Liver (tissue), 9 donors: Measurements from ENCODE around the gene SPOCK2. TPM values are rescaled to one million over a fixed set of nuclear protein-coding genes. Genes with fewer than 3 reads are reported as not detected.

Source experiments
- DNase-seq: peaks from one replicate; pipeline ENCODE4 v3.0.0-alpha.2; 2017; ENCODE audit warnings: low spot score
- H3K27ac ChIP-seq, 2 donors: one replicate each; pipeline ENCODE4 v1.7.0; 2013; ENCODE audit warnings: inconsistent platforms in 2 of 2, low read length in 2 of 2, control low read depth in 1 of 2, low read depth in 1 of 2, mild to moderate bottlenecking in 1 of 2
- H3K27me3 ChIP-seq, 4 donors: one replicate each; pipeline versions ENCODE4 v1.6.1 to v1.7.0; 2013; ENCODE audit warnings: low read length in 3 of 4, inconsistent platforms in 1 of 4, mild to moderate bottlenecking in 1 of 4, moderate library complexity in 1 of 4; ENCODE audit not compliant: control insufficient read depth in 4 of 4, insufficient read depth in 4 of 4
- H3K36me3 ChIP-seq, 4 donors: one replicate each; pipeline versions ENCODE4 v1.6.1 to v1.7.0; 2013; ENCODE audit warnings: low read length in 3 of 4, mild to moderate bottlenecking in 3 of 4, low read depth in 1 of 4, moderate library complexity in 1 of 4; ENCODE audit not compliant: control insufficient read depth in 4 of 4, insufficient read depth in 3 of 4
- H3K4me1 ChIP-seq, 4 donors: one replicate each; pipeline versions ENCODE4 v1.6.1 to v1.7.0; 2013; ENCODE audit warnings: low read length in 3 of 4, mild to moderate bottlenecking in 3 of 4, moderate library complexity in 1 of 4; ENCODE audit not compliant: control insufficient read depth in 4 of 4, insufficient read depth in 4 of 4
- H3K4me3 ChIP-seq, 3 donors: one replicate each; pipeline versions ENCODE4 v1.6.1 to v1.7.0; 2013; ENCODE audit warnings: low read length in 3 of 3, control low read depth in 1 of 3, low read depth in 1 of 3, mild to moderate bottlenecking in 1 of 3
- H3K9ac ChIP-seq, 2 donors: one replicate each; pipeline ENCODE4 v1.7.0; 2013; ENCODE audit warnings: low read length in 2 of 2, mild to moderate bottlenecking in 2 of 2, moderate library complexity in 2 of 2, control low read depth in 1 of 2, low read depth in 1 of 2
- H3K9me3 ChIP-seq, 4 donors: one replicate each; pipeline versions ENCODE4 v1.6.1 to v1.7.0; 2013; ENCODE audit warnings: low read length in 3 of 4; ENCODE audit not compliant: control insufficient read depth in 4 of 4
- CTCF ChIP-seq: fragments of 150-350 bp; IDR thresholded peaks from 2 replicates; pipeline ENCODE4 v1.5.1; 2017; ENCODE audit warnings: improper control_type of control experiment, low read depth, low read length; ENCODE audit not compliant: missing input control
- EGR1 ChIP-seq, 2 donors: IDR thresholded peaks; 2 replicates each; pipeline ENCODE4 v1.6.1; 2016 to 2018; ENCODE audit warnings: antibody characterized with exemption in 2 of 2, low read depth in 2 of 2
- FOXA1 ChIP-seq: IDR thresholded peaks from 2 replicates; pipeline ENCODE4 v1.6.1; 2016; ENCODE audit warnings: antibody characterized with exemption
- FOXA2 ChIP-seq: IDR thresholded peaks from 2 replicates; pipeline ENCODE4 v1.6.1; 2016; ENCODE audit warnings: antibody characterized with exemption
- GABPA ChIP-seq, 2 donors: IDR thresholded peaks in 1 of 2; conservative IDR thresholded peaks in 1 of 2; 2 replicates each; pipeline ENCODE4 v1.6.1; 2016; ENCODE audit warnings: antibody characterized with exemption in 2 of 2, mild to moderate bottlenecking in 1 of 2, moderate library complexity in 1 of 2
- HNF4A ChIP-seq, 2 donors: conservative IDR thresholded peaks; 2 replicates each; pipeline ENCODE4 v1.6.1; 2016; ENCODE audit warnings: antibody characterized with exemption in 2 of 2, mild to moderate bottlenecking in 2 of 2
- HNF4G ChIP-seq: IDR thresholded peaks from 2 replicates; pipeline ENCODE4 v1.6.1; 2016; ENCODE audit warnings: antibody characterized with exemption
- JUND ChIP-seq, 2 donors: IDR thresholded peaks; 2 replicates each; pipeline ENCODE4 v1.6.1; 2016; ENCODE audit warnings: antibody characterized with exemption in 2 of 2
- MAX ChIP-seq: IDR thresholded peaks from 2 replicates; pipeline ENCODE4 v1.6.1; 2016; ENCODE audit warnings: antibody characterized with exemption
- NR2F2 ChIP-seq: IDR thresholded peaks from 2 replicates; pipeline ENCODE4 v1.6.1; 2016; ENCODE audit warnings: antibody characterized with exemption
- RAD21 ChIP-seq, 2 donors: IDR thresholded peaks; 2 replicates each; pipeline ENCODE4 v1.6.1; 2016; ENCODE audit warnings: antibody characterized with exemption in 2 of 2, mild to moderate bottlenecking in 2 of 2
- REST ChIP-seq: IDR thresholded peaks from 2 replicates; pipeline ENCODE4 v1.6.1; 2016; ENCODE audit warnings: antibody characterized with exemption, mild to moderate bottlenecking
- RXRA ChIP-seq, 2 donors: IDR thresholded peaks; 2 replicates each; pipeline ENCODE4 v1.6.1; 2017 to 2018; ENCODE audit warnings: antibody characterized with exemption in 2 of 2, mild to moderate bottlenecking in 1 of 2
- SP1 ChIP-seq: IDR thresholded peaks from 2 replicates; pipeline ENCODE4 v1.6.1; 2018; ENCODE audit warnings: antibody characterized with exemption, mild to moderate bottlenecking
- TAF1 ChIP-seq: conservative IDR thresholded peaks from 2 replicates; pipeline ENCODE4 v1.6.1; 2016; ENCODE audit warnings: antibody characterized with exemption, mild to moderate bottlenecking
- YY1 ChIP-seq: IDR thresholded peaks from 2 replicates; pipeline ENCODE4 v1.6.1; 2016; ENCODE audit warnings: antibody characterized with exemption, mild to moderate bottlenecking
- ZBTB33 ChIP-seq: IDR thresholded peaks from 2 replicates; pipeline ENCODE4 v1.6.1; 2016; ENCODE audit warnings: antibody characterized with exemption
- WGBS: extraction: QIAGEN DNeasy Blood & Tissue Kit; methylation state at CpG from one replicate; pipeline ENCODE4 v1.1.7; 2013; 5-methylcytosine and 5-hydroxymethylcytosine counted together
- polyA plus RNA-seq, 2 donors: library from polyadenylated mRNA; stranded (reverse) in 1 of 2; unstranded in 1 of 2; fragments of 200-250 nt in 1 of 2; fragments of >200 nt in 1 of 2; fragmentation: Nextera tagmentation in 1 of 2; extraction: Ambion mirVana in 1 of 2; gene quantifications; one replicate each; pipeline versions ENCODE4 v1.2.1 to v1.2.3, GENCODE V29; 2013 to 2015
- total RNA-seq, 2 donors: library from RNA; depleted of rRNA; stranded (reverse); fragments of >200 nt; gene quantifications; one replicate each; pipeline ENCODE4 v1.2.3, GENCODE V29; 2014
- donor health status: healthy.
- donor health status: healthy.
- donor health status: healthy.
- donor health status: healthy.
- donor health status: healthy.

The SPOCK2 gene
- total and polyA plus RNA-seq, 4 donors = 0.36 to 1.7 (median 0.64) TPM

- H3K4me1 ChIP-seq = peaks cover 0 to 3% (median 0%) of the 10 kb centered on the region in 4 donors
- H3K27me3 ChIP-seq = no peaks in the 10 kb centered on the region
- H3K27ac ChIP-seq = no peak overlapping the region
- no peak overlapping the region for H3K4me3 ChIP-seq
- H3K9me3 ChIP-seq = no peaks in the 10 kb centered on the region
- WGBS = 74% methylated on average over 3 of the region's 3 CpGs
- no peak overlapping the region for H3K9ac ChIP-seq
- DNase-seq = no peak
- H3K36me3 ChIP-seq = peaks cover 0 to 3% (median 1%) of the 10 kb centered on the region in 4 donors
- TF ChIP-seq RXRA (IDR thresholded peaks at IDR 0.05) (no peak), EGR1 (IDR thresholded peaks at IDR 0.05; ENCODE audit: low read depth in 2 of 2) (no peak), CTCF (no peak), ZBTB33 (no peak), FOXA1 (no peak), HNF4G (no peak), GABPA (IDR thresholded peaks at IDR 0.05 in 1 of 2, conservative IDR thresholded peaks at IDR 0.05 in 1 of 2) (no peak), YY1 (no peak), REST (no peak), HNF4A (conservative IDR thresholded peaks at IDR 0.05) (no peak), TAF1 (no peak), SP1 (no peak)
These were observed 19.1 kb upstream of the SPOCK2 start for GRCh38 chr10:72107325-72108003.

GRCh38 chr10:72106896-72107295 is 18.5 kb upstream of the SPOCK2 start:
- no peak overlapping the region for H3K4me3 ChIP-seq
- no peaks in the 10 kb centered on the region for H3K27me3 ChIP-seq
- DNase-seq = no peak
- H3K4me1 ChIP-seq = peaks cover 0 to 3% (median 0%) of the 10 kb centered on the region in 4 donors
- no peaks in the 10 kb centered on the region for H3K9me3 ChIP-seq
- no peak overlapping the region for H3K27ac ChIP-seq
- H3K36me3 ChIP-seq = peaks cover 3% of the 10 kb centered on the region in 4 donors
- WGBS = 94% methylated on average over 2 of the region's 2 CpGs
- H3K9ac ChIP-seq = no peak overlapping the region
- TF ChIP-seq YY1 (no peak), RAD21 (IDR thresholded peaks at IDR 0.05) (no peak), RXRA (IDR thresholded peaks at IDR 0.05) (no peak), NR2F2 (no peak), HNF4G (no peak), FOXA1 (no peak), ZBTB33 (no peak), HNF4A (conservative IDR thresholded peaks at IDR 0.05) (no peak), SP1 (no peak), JUND (IDR thresholded peaks at IDR 0.05) (no peak), MAX (no peak), EGR1 (IDR thresholded peaks at IDR 0.05; ENCODE audit: low read depth in 2 of 2) (no peak), FOXA2 (no peak), GABPA (IDR thresholded peaks at IDR 0.05 in 1 of 2, conservative IDR thresholded peaks at IDR 0.05 in 1 of 2) (no peak), CTCF (no peak)
